ELF-1 (cell line): ENCODE data around the gene GYS2.

Experiments
- DNase-seq: peaks from one replicate; pipeline ENCODE4 v3.0.0-alpha.2; 2016; ENCODE audit warnings: low read depth, low spot score

The GYS2 gene

GRCh38 chr12:21505888-21506287 lies 98.8 kb downstream of the GYS2 start:
- no peak for DNase-seq

DNA sequence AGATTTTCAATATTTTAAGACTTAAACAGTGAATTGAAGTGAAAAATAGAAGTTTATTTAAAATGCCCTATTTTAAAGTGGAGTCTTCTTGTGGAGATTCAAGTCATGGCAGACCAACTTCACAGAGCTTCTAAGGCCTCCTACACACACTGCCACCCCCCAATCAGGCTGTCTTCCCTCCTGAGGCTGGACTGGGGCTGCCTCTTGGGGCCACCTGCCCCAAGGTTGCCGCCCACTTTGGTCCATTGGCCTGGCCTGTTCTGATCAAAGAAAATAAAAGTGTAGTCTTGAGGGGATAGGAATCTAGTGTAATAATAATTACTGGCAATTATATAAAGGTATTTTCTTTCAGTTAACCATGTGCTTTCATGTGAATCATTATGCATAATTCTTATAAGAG lies 101.8 kb downstream of the GYS2 start:
- no peak for DNase-seq

DNA sequence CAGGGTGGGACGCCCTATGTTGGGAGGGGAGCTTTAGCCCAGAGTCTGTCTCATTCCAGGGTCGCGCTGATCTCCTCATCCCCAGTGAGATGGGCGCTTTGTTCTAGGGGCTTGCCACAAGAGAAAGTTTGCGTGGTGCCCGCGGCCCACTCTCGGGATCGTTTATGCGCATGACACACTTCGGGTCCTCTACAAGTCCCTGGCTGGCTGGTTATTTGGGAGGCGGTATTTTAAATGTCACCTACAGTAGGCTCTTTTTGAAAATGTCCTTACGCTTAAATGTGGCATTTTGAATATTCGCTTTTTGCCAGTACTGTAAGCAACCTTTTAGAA lies 102.5 kb downstream of the GYS2 start:
- DNase-seq: no peak

DNA sequence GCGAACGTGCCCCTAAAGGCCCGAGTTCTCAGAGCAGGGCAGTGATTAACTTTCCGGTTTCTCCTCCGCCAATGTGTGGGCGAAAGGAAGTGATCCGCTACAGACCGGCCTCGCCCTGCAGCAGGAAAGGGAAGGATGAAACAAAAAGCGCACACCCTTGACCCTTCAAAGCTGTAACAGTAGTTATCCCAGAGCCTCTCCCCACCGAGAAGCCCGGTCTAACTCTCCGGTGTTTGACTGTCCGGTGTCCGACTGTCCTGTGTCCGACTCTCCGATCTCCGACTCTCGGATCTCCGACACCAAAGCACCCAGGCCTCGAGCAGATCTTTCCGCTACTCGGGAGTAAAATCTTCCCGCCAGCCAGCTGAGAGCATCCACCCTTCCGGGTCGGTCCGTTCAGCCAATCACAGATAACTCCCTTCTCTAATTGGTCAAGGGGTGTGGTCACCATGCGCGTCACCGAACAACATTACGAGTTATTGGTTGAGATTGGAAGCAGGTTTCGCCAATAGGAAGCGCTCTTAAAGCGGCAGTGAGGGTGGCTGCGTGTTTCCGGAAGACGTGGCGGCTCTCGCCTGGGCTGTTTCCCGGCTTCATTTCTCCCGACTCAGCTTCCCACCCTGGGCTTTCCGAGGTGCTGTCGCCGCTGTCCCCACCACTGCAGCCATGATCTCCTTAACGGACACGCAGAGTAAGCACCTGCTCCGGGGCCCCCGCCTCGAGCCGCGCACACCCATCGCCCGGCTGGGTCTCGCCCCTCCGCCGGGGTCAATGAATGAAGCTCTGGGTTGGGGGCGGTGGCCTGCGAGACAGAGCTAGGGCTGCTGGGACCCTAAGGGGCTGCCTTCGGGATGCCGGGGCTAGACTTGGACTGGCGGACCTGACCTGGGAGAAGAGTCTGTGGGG lies 103.1 kb downstream of the GYS2 start, which contains the start of the genes GOLT1B and RECQL:
Gene GOLT1B (plus strand): TSS at position 532 of the 906 bp plus-strand sequence. CDS start 135 bp downstream, at position 667.
Gene RECQL (minus strand): TSS at position 378 of the 906 bp plus-strand sequence. CDS start 2,065 bp downstream, outside the sequence.
- peak; percentile 98 for DNase-seq

DNA sequence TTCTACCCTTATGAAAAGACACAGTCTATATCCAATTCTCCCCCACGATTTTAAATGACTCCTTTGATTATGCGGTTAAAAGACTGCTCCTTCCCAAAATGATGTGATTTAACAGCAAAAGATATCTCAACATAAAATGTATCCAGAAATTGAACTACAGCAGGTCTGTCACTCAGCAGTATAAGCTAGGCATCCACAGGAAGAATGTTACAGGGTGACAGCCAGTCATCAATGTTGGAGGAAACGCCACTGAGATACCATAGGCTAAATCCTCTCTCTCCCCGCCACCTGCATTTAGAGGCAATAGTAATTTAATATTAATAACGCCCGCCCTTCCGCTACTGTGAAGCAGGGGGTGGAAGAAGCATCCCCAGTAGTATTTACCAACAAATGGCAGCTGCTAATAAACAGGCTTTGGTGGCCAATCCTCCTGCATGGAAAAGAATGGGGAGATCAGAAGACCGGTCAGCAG lies 103.8 kb downstream of the GYS2 start:
- DNase-seq: no peak

GRCh38 chr12:21499765-21500164 lies 104.9 kb downstream of the GYS2 start:
- DNase-seq: no peak
